Body of pancreas (tissue), 4 donors: ENCODE results near the gene CTNND2. TPM values are rescaled to one million over a fixed set of nuclear protein-coding genes. Genes with fewer than 3 reads are reported as not detected.

Experiments used
- ATAC-seq: fragments of 150-250 bp; one replicate; pipeline ENCODE4 v1.9.1; 2016
- DNase-seq, 4 donors: peaks; one replicate each; pipeline ENCODE4 v3.0.0-alpha.2; 2019
- H3K27ac ChIP-seq, 4 donors: fragments of 200-600 bp; sonication (generic); 1 replicate in 3 of 4; 2 replicates in 1 of 4; pipeline versions ENCODE4 v1.5.1 to v1.6.1; 2016 to 2019; ENCODE audit warnings: mild to moderate bottlenecking in 1 of 4, mixed read lengths in 1 of 4, moderate library complexity in 1 of 4
- H3K27me3 ChIP-seq, 2 donors: fragments of 200-600 bp; sonication (generic); one replicate each; pipeline ENCODE4 v1.6.0; 2016; ENCODE audit warnings: mild to moderate bottlenecking in 1 of 2
- H3K36me3 ChIP-seq, 2 donors: fragments of 200-600 bp; sonication (generic); replicated peaks in 1 of 2; 2 replicates each; pipeline ENCODE4 v1.5.1; 2016; ENCODE audit warnings: low read depth in 2 of 2; ENCODE audit not compliant: insufficient read depth in 1 of 2
- H3K4me1 ChIP-seq: fragments of 200-600 bp; sonication (generic); one replicate; pipeline ENCODE4 v1.6.0; 2016
- H3K4me3 ChIP-seq, 2 donors: fragments of 200-600 bp; sonication (generic); 1 replicate in 1 of 2; 2 replicates in 1 of 2; pipeline ENCODE4 v1.5.1; 2016 to 2019
- H3K9me3 ChIP-seq, 3 donors: fragments of 200-600 bp; sonication (generic); 1 replicate in 2 of 3; 2 replicates in 1 of 3; pipeline ENCODE4 v1.5.1; 2016
- CTCF ChIP-seq, 7 experiments: fragments of 450-650 bp in 4 of 7; fragments of 200-600 bp in 3 of 7; sonication (generic) in 3 of 7; IDR thresholded peaks; one replicate each; pipeline ENCODE4 v1.5.1; 2016 to 2019; ENCODE audit warnings: antibody characterized with exemption in 7 of 7
- POLR2A ChIP-seq, 3 donors: fragments of 450-650 bp; IDR thresholded peaks; one replicate each; pipeline ENCODE4 v1.6.1; 2016; ENCODE audit warnings: antibody characterized with exemption in 3 of 3, mild to moderate bottlenecking in 2 of 3
- WGBS, 2 donors: methylation state at CpG; one replicate each; pipeline ENCODE4 v1.1.5; 2017; 5-methylcytosine and 5-hydroxymethylcytosine counted together
- intact Hi-C: fragments of 100-400 bp; cut with DNase I; formaldehyde crosslinking; loops from one replicate; pipeline ENCODE4 v1.15.1; 2023
- total RNA-seq, 2 donors: library from RNA; depleted of rRNA; stranded (reverse); fragments of >200 nt; gene quantifications; one replicate each; pipeline ENCODE4 v1.1.0, GENCODE V29; 2016

Gene CTNND2
- total RNA-seq, 2 donors from 2014 or later, result 21.0 to 82.4 TPM

DNA sequence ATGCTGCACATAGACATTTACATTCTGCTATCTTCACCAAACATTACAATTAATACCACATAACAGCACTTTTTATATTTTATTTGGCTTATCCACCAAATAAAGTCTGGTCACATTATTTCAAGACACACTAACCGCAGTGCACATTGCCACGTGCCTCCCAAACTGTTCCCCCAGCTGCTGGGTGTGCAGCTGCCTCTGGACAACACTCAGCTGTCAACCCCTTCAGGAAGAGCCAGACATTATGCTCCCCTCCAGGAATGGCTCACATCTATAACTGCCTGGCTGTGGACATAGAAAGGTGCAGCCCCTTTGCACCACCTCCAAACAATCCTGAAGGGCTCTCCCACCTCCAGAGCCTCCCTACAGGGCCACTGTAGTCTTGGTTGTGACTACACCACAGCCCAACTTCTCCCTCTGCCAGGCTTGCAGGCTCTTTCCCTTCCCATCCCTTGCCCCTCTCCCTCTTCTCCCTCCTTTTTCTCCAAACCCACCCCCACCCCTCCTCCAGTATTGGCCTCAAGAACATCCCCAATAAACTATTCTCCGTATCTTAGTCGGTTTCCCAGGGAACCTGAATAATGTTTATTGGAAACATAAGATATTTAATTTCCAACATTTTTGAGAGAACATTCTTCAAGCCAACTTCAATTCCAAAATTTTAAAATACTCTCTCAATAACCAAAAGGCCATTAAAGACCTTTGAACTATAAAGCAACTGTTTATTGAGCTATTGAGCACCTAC lies 372.3 kb downstream of the CTNND2 start:
- ATAC-seq (no peak), DNase-seq (no peak)
- TF ChIP-seq CTCF (IDR thresholded peaks at IDR 0.05) (no peak), POLR2A (IDR thresholded peaks at IDR 0.05) (no peak)

GRCh38 chr5:11528720-11529119 lies 375.5 kb downstream of the CTNND2 start:
- 90 to 93% methylated on average over 7 of the region's 7 CpGs for WGBS, 2 donors
- intact Hi-C loops, result no loop called here
- H3K36me3 ChIP-seq, result no peaks in the 10 kb centered on the region

More for the DNA sequence above, 372.3 kb downstream of the CTNND2 start:
- no peak overlapping the region for H3K4me3 ChIP-seq
- H3K4me1 ChIP-seq, result no peaks in the 10 kb centered on the region
- no peaks in the 10 kb centered on the region for H3K9me3 ChIP-seq
- no peaks in the 10 kb centered on the region for H3K36me3 ChIP-seq
- H3K27ac ChIP-seq, result no peak overlapping the region
- no peaks in the 10 kb centered on the region for H3K27me3 ChIP-seq
- 90 to 94% methylated on average over 4 of the region's 4 CpGs for WGBS, 2 donors
- intact Hi-C loops, result no loop called here

GRCh38 chr5:11527652-11528349 lies 376.4 kb downstream of the CTNND2 start:
- H3K27me3 ChIP-seq, result no peaks in the 10 kb centered on the region
- DNase-seq (no peak), ATAC-seq (no peak)
- H3K9me3 ChIP-seq, result no peaks in the 10 kb centered on the region
- H3K4me1 ChIP-seq, result peaks cover 6% of the 10 kb centered on the region
- no peaks in the 10 kb centered on the region for H3K36me3 ChIP-seq
- H3K27ac ChIP-seq, result no peak overlapping the region
- no peak for TF ChIP-seq CTCF (IDR thresholded peaks at IDR 0.05)
- WGBS, 2 donors, result 90 to 94% methylated on average over 7 of the region's 7 CpGs
- H3K4me3 ChIP-seq, result no peak overlapping the region
- intact Hi-C loops, result no loop called here

More at GRCh38 chr5:11528720-11529119, 375.5 kb downstream of the CTNND2 start:
- TF ChIP-seq CTCF (IDR thresholded peaks at IDR 0.05) (no peak), POLR2A (IDR thresholded peaks at IDR 0.05) (no peak)
- Histone ChIP-seq H3K27ac (no peak overlapping the region), H3K4me1 (peaks cover 5% of the 10 kb centered on the region), H3K27me3 (no peaks in the 10 kb centered on the region), H3K4me3 (no peak overlapping the region), H3K9me3 (no peaks in the 10 kb centered on the region)
- DNase-seq (no peak), ATAC-seq (no peak)

DNA sequence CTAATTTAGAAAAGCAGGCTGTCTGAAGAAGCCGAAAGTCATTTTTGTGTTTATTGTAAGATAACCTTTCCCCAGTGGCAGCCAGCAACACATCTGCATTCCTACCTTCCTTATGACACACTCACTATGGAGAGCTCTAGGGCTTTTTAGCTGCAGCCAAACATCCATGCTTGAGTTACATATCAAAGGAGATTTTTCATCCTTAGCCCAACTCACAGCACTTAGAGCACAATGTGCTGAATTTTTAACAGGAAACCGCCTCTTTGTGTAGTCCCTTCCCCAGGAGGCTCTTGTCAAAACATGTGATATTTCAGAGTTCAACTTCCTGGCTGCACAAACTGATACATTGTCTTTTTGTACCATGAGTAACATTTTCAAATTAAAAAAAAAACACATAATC lies 379.2 kb downstream of the CTNND2 start:
- DNase-seq (no peak), ATAC-seq (no peak)
- Histone ChIP-seq H3K4me3 (no peak overlapping the region), H3K9me3 (no peaks in the 10 kb centered on the region), H3K36me3 (no peaks in the 10 kb centered on the region), H3K27ac (peak overlapping the region in 1 of 4 donors; percentile 9), H3K4me1 (peaks cover 6% of the 10 kb centered on the region), H3K27me3 (no peaks in the 10 kb centered on the region)
- intact Hi-C loops, result no loop called here
- TF ChIP-seq CTCF (IDR thresholded peaks at IDR 0.05), result no peak
- no peak for TF ChIP-seq POLR2A (IDR thresholded peaks at IDR 0.05)
- WGBS, 2 donors, result 45 to 49% methylated on average over 2 of the region's 2 CpGs
